ENCODE measurements around the gene COMT.

GRCh38 chr22:20002128-20002527, 60.6 kb downstream of the COMT start:
- no peak for TF ChIP-seq CTCF (IDR thresholded peaks at IDR 0.05)
- no peak for TF ChIP-seq POLR2A (IDR thresholded peaks at IDR 0.05)

All from transverse colon (tissue), 3 donors.